Trophoblast cell (in vitro differentiated cells and primary cell): ENCODE data around the gene KRTAP3-1.

ENCODE experiments used
- DNase-seq, 2 donors: peaks; one replicate each; pipeline ENCODE4 v3.0.0-alpha.2; 2016
- H2AFZ ChIP-seq: 2 replicates; pipeline ENCODE4 v1.6.1; 2013; ENCODE audit warnings: low read length, moderate library complexity, mild to moderate bottlenecking; ENCODE audit not compliant: insufficient read depth, poor library complexity
- H2AK5ac ChIP-seq: 2 replicates; pipeline ENCODE4 v1.6.1; 2013; ENCODE audit warnings: mild to moderate bottlenecking, low read length
- H2BK120ac ChIP-seq: 2 replicates; pipeline ENCODE4 v1.6.1; 2013; ENCODE audit warnings: low read length, mild to moderate bottlenecking, moderate library complexity; ENCODE audit not compliant: insufficient read depth, poor library complexity
- H2BK12ac ChIP-seq: 2 replicates; pipeline ENCODE4 v1.6.1; 2013; ENCODE audit warnings: mild to moderate bottlenecking, low read length, moderate library complexity
- H2BK5ac ChIP-seq: 2 replicates; pipeline ENCODE4 v1.6.1; 2013; ENCODE audit warnings: low read length, low read depth, moderate library complexity, mild to moderate bottlenecking; ENCODE audit not compliant: poor library complexity
- H3K14ac ChIP-seq: 2 replicates; pipeline ENCODE4 v1.6.1; 2013; ENCODE audit warnings: mild to moderate bottlenecking, low read length
- H3K18ac ChIP-seq: 2 replicates; pipeline ENCODE4 v1.6.1; 2013; ENCODE audit warnings: mild to moderate bottlenecking, low read length
- H3K23ac ChIP-seq: 2 replicates; pipeline ENCODE4 v1.6.1; 2013; ENCODE audit warnings: low read length
- H3K27ac ChIP-seq: 2 replicates; pipeline ENCODE4 v1.5.1; 2013; ENCODE audit warnings: low read depth, mild to moderate bottlenecking, inconsistent platforms, low read length, moderate library complexity
- H3K27me3 ChIP-seq: 2 replicates; pipeline ENCODE4 v1.6.1; 2013; ENCODE audit warnings: inconsistent platforms, mild to moderate bottlenecking, low read length, moderate library complexity; ENCODE audit not compliant: insufficient read depth
- H3K36me3 ChIP-seq, 2 experiments: 1 replicate in 1 of 2; 2 replicates in 1 of 2; pipeline ENCODE4 v1.6.1; 2013; ENCODE audit warnings: low read length in 2 of 2, mild to moderate bottlenecking in 2 of 2, moderate library complexity in 1 of 2; ENCODE audit not compliant: insufficient read depth in 2 of 2, control insufficient read depth in 1 of 2
- H3K4ac ChIP-seq: 2 replicates; pipeline ENCODE4 v1.6.1; 2013; ENCODE audit warnings: low read depth, mild to moderate bottlenecking, low read length, moderate library complexity
- H3K4me1 ChIP-seq, 2 experiments: 1 replicate in 1 of 2; 2 replicates in 1 of 2; pipeline ENCODE4 v1.6.1; 2013; ENCODE audit warnings: low read length in 2 of 2, mild to moderate bottlenecking in 2 of 2, moderate library complexity in 1 of 2; ENCODE audit not compliant: insufficient read depth in 2 of 2, control insufficient read depth in 1 of 2
- H3K4me2 ChIP-seq: 2 replicates; pipeline ENCODE4 v1.6.1; 2013; ENCODE audit warnings: inconsistent platforms, mild to moderate bottlenecking, low read length, moderate library complexity
- H3K4me3 ChIP-seq: 2 replicates; pipeline ENCODE4 v1.5.1; 2013; ENCODE audit warnings: mild to moderate bottlenecking, low read depth, low read length, inconsistent platforms
- H3K79me1 ChIP-seq: one replicate; pipeline ENCODE4 v1.6.1; 2013; ENCODE audit warnings: low read length
- H3K79me2 ChIP-seq: 2 replicates; pipeline ENCODE4 v1.6.1; 2013; ENCODE audit warnings: low read length, mild to moderate bottlenecking; ENCODE audit not compliant: control insufficient read depth, insufficient read depth, poor library complexity
- H3K9ac ChIP-seq: 2 replicates; pipeline ENCODE4 v1.6.1; 2013; ENCODE audit warnings: mild to moderate bottlenecking, low read length
- H3K9me3 ChIP-seq: 2 replicates; pipeline ENCODE4 v1.6.1; 2013; ENCODE audit warnings: low read depth, mild to moderate bottlenecking, control low read depth, inconsistent platforms, low read length; ENCODE audit not compliant: insufficient read depth
- H4K12ac ChIP-seq: 2 replicates; pipeline ENCODE4 v1.6.1; 2013; ENCODE audit warnings: low read depth, mild to moderate bottlenecking, low read length, moderate library complexity
- H4K8ac ChIP-seq: 2 replicates; pipeline ENCODE4 v1.6.1; 2013; ENCODE audit warnings: low read depth, mild to moderate bottlenecking, low read length, moderate library complexity
- H4K91ac ChIP-seq: one replicate; pipeline ENCODE4 v1.6.1; 2013; ENCODE audit warnings: low read depth, mild to moderate bottlenecking, low read length, moderate library complexity
- WGBS: extraction: QIAGEN DNeasy Blood & Tissue Kit; methylation state at CpG from one replicate; pipeline ENCODE4 v1.1.7; 2013; ENCODE audit warnings: missing lambda C conversion rate; ENCODE audit not compliant: insufficient read length, insufficient coverage; ENCODE audit errors: extremely low coverage; 5-methylcytosine and 5-hydroxymethylcytosine counted together

Gene KRTAP3-1

GRCh38 chr17:40997361-40997760, 11.6 kb downstream of the KRTAP3-1 start:
- H2BK120ac ChIP-seq: no peak overlapping the region
- no peak overlapping the region for H4K8ac ChIP-seq
- H3K23ac ChIP-seq: no peak overlapping the region
- H3K36me3 ChIP-seq: no peaks in the 10 kb centered on the region
- no peak overlapping the region for H3K27ac ChIP-seq
- no peak overlapping the region for H3K18ac ChIP-seq
- H2BK12ac ChIP-seq: no peak overlapping the region
- DNase-seq: no peak
- H3K4ac ChIP-seq: no peak overlapping the region
- no peaks in the 10 kb centered on the region for H3K79me2 ChIP-seq
- H4K91ac ChIP-seq: no peak overlapping the region
- no peak overlapping the region for H3K9ac ChIP-seq
- no peak overlapping the region for H2AFZ ChIP-seq
- no peak overlapping the region for H3K4me2 ChIP-seq
- H3K27me3 ChIP-seq: no peaks in the 10 kb centered on the region
- H2BK5ac ChIP-seq: no peak overlapping the region
- H3K9me3 ChIP-seq: no peaks in the 10 kb centered on the region
- no peaks in the 10 kb centered on the region for H3K79me1 ChIP-seq
- no peak overlapping the region for H4K12ac ChIP-seq
- no peak overlapping the region for H2AK5ac ChIP-seq
- no CpG with 5 or more reads among the region's 2 CpGs for WGBS
- H3K4me3 ChIP-seq: no peak overlapping the region
- no peaks in the 10 kb centered on the region for H3K4me1 ChIP-seq
- no peak overlapping the region for H3K14ac ChIP-seq

- Histone ChIP-seq H3K4ac (no peak overlapping the region), H3K9ac (no peak overlapping the region)
Observed at GRCh38 chr17:40996829-40997228, 12.1 kb downstream of the KRTAP3-1 start.

GRCh38 chr17:40995116-40995515, 13.8 kb downstream of the KRTAP3-1 start:
- Histone ChIP-seq H3K9ac (no peak overlapping the region), H3K4me3 (no peak overlapping the region), H4K91ac (no peak overlapping the region), H4K8ac (no peak overlapping the region), H2AK5ac (no peak overlapping the region), H3K9me3 (no peaks in the 10 kb centered on the region), H2BK120ac (no peak overlapping the region), H3K4ac (no peak overlapping the region), H3K23ac (no peak overlapping the region), H3K4me1 (no peaks in the 10 kb centered on the region), H3K4me2 (no peak overlapping the region), H3K14ac (no peak overlapping the region), H3K36me3 (no peaks in the 10 kb centered on the region), H2BK12ac (no peak overlapping the region), H3K79me1 (no peaks in the 10 kb centered on the region), H3K27ac (no peak overlapping the region), H3K79me2 (no peaks in the 10 kb centered on the region), H3K18ac (no peak overlapping the region), H2AFZ (no peak overlapping the region), H3K27me3 (no peaks in the 10 kb centered on the region), H4K12ac (no peak overlapping the region), H2BK5ac (no peak overlapping the region)
- no peak for DNase-seq
- WGBS: no CpG with 5 or more reads among the region's 1 CpG

More at GRCh38 chr17:40996829-40997228, 12.1 kb downstream of the KRTAP3-1 start:
- Histone ChIP-seq H2AFZ (no peak overlapping the region), H3K36me3 (no peaks in the 10 kb centered on the region), H3K27me3 (no peaks in the 10 kb centered on the region), H4K8ac (no peak overlapping the region), H3K18ac (no peak overlapping the region), H3K23ac (no peak overlapping the region), H3K27ac (no peak overlapping the region), H3K9me3 (no peaks in the 10 kb centered on the region), H3K79me1 (no peaks in the 10 kb centered on the region), H3K4me3 (no peak overlapping the region), H3K4me1 (no peaks in the 10 kb centered on the region), H3K79me2 (no peaks in the 10 kb centered on the region), H2BK120ac (no peak overlapping the region), H4K12ac (no peak overlapping the region), H2BK12ac (no peak overlapping the region), H3K14ac (no peak overlapping the region), H4K91ac (no peak overlapping the region), H3K4me2 (no peak overlapping the region), H2AK5ac (no peak overlapping the region), H2BK5ac (no peak overlapping the region)
- DNase-seq: no peak
- no CpG with 5 or more reads among the region's 4 CpGs for WGBS

- H3K14ac ChIP-seq: no peak within 1 kb of the TSS
- no peak within 1 kb of the TSS for H3K9ac ChIP-seq
- no peaks in the 10 kb centered on the region for H3K79me2 ChIP-seq
- H2BK5ac ChIP-seq: no peak within 1 kb of the TSS
- H3K4me2 ChIP-seq: no peak within 1 kb of the TSS
- no peak within 1 kb of the TSS for H4K91ac ChIP-seq
- no CpG with 5 or more reads among the region's 4 CpGs for WGBS
- H2AFZ ChIP-seq: no peak within 1 kb of the TSS
- no peak within 1 kb of the TSS for H4K8ac ChIP-seq
- H4K12ac ChIP-seq: no peak within 1 kb of the TSS
- no peaks in the 10 kb centered on the region for H3K79me1 ChIP-seq
- no peak within 1 kb of the TSS for H3K4ac ChIP-seq
- no peak within 1 kb of the TSS for H3K27ac ChIP-seq
- no peaks in the 10 kb centered on the region for H3K36me3 ChIP-seq
- no peak within 1 kb of the TSS for H2AK5ac ChIP-seq
- no peak for DNase-seq
- H2BK12ac ChIP-seq: no peak within 1 kb of the TSS
- H2BK120ac ChIP-seq: no peak within 1 kb of the TSS
- H3K4me3 ChIP-seq: no peak within 1 kb of the TSS
- no peak within 1 kb of the TSS for H3K23ac ChIP-seq
- no peaks in the 10 kb centered on the region for H3K9me3 ChIP-seq
- H3K4me1 ChIP-seq: no peaks in the 10 kb centered on the region
- no peaks in the 10 kb centered on the region for H3K27me3 ChIP-seq
- no peak within 1 kb of the TSS for H3K18ac ChIP-seq
Observed at GRCh38 chr17:40993839-40994238, 15.1 kb downstream of the KRTAP3-1 start, which contains the start of gene KRTAP3-3. TSS of gene KRTAP3-3 (minus strand) at chr17:40994164. CDS start at chr17:40994097, 67 bp downstream.
